Mesendoderm (in vitro differentiated cells): ENCODE results near the gene NPDC1.

Source experiments
- DNase-seq: peaks from one replicate; pipeline ENCODE4 v3.0.0; 2013
- H2AK5ac ChIP-seq: 2 replicates; pipeline ENCODE4 v1.6.1; 2013; ENCODE audit warnings: low read length, inconsistent platforms
- H2BK120ac ChIP-seq: 2 replicates; pipeline ENCODE4 v1.6.1; 2013; ENCODE audit warnings: low read depth, mild to moderate bottlenecking, low read length, moderate library complexity, mixed read lengths
- H2BK15ac ChIP-seq: replicated peaks from 2 replicates; pipeline ENCODE4 v1.6.1; 2013; ENCODE audit warnings: low read depth, mild to moderate bottlenecking, moderate library complexity
- H2BK5ac ChIP-seq: 2 replicates; pipeline ENCODE4 v1.6.1; 2013; ENCODE audit warnings: low read length, inconsistent platforms
- H3K18ac ChIP-seq: 2 replicates; pipeline ENCODE4 v1.6.1; 2013; ENCODE audit warnings: mild to moderate bottlenecking, low read length, mixed read lengths
- H3K23ac ChIP-seq: one replicate; pipeline ENCODE4 v1.6.1; 2013; ENCODE audit warnings: low read length
- H3K27ac ChIP-seq: 2 replicates; pipeline ENCODE4 v1.5.1; 2013; ENCODE audit warnings: low read depth, mild to moderate bottlenecking, inconsistent platforms, low read length, moderate library complexity
- H3K27me3 ChIP-seq: 2 replicates; pipeline ENCODE4 v1.6.1; 2013; ENCODE audit warnings: low read length, control low read depth, mild to moderate bottlenecking, inconsistent platforms; ENCODE audit not compliant: insufficient read depth, poor library complexity
- H3K36me3 ChIP-seq: 2 replicates; pipeline ENCODE4 v1.6.1; 2013; ENCODE audit warnings: low read length, inconsistent platforms; ENCODE audit not compliant: control insufficient read depth, insufficient read depth
- H3K4ac ChIP-seq: one replicate; pipeline ENCODE4 v1.6.1; 2013; ENCODE audit warnings: low read depth, mild to moderate bottlenecking, low read length, moderate library complexity
- H3K4me1 ChIP-seq: 2 replicates; pipeline ENCODE4 v1.6.1; 2013; ENCODE audit warnings: low read depth, low read length, inconsistent platforms; ENCODE audit not compliant: control insufficient read depth
- H3K4me2 ChIP-seq: 2 replicates; pipeline ENCODE4 v1.6.1; 2013; ENCODE audit warnings: low read length
- H3K4me3 ChIP-seq: 2 replicates; pipeline ENCODE4 v1.5.1; 2013; ENCODE audit warnings: mild to moderate bottlenecking, low read length
- H3K56ac ChIP-seq: one replicate; pipeline ENCODE4 v1.6.1; 2013; ENCODE audit warnings: low read length
- H3K79me1 ChIP-seq: 2 replicates; pipeline ENCODE4 v1.6.1; 2013; ENCODE audit warnings: low read length, inconsistent platforms
- H3K79me2 ChIP-seq: 2 replicates; pipeline ENCODE4 v1.6.1; 2013; ENCODE audit warnings: mild to moderate bottlenecking, low read length; ENCODE audit not compliant: control insufficient read depth, insufficient read depth
- H3K9ac ChIP-seq: 2 replicates; pipeline ENCODE4 v1.6.1; 2013; ENCODE audit warnings: low read length, inconsistent platforms
- H4K5ac ChIP-seq: one replicate; pipeline ENCODE4 v1.6.1; 2013; ENCODE audit warnings: low read length
- H4K8ac ChIP-seq: one replicate; pipeline ENCODE4 v1.6.1; 2013; ENCODE audit warnings: low read depth, mild to moderate bottlenecking, control low read depth, low read length, moderate library complexity
- WGBS: extraction: QIAGEN DNeasy Blood & Tissue Kit; methylation state at CpG from one replicate; pipeline ENCODE4 v1.1.7; 2013; ENCODE audit warnings: low lambda C conversion rate, missing lambda C conversion rate; ENCODE audit not compliant: insufficient coverage; ENCODE audit errors: extremely low coverage; 5-methylcytosine and 5-hydroxymethylcytosine counted together

NPDC1 gene

GRCh38 chr9:137044037-137044436, 1.9 kb downstream of the NPDC1 start:
- H3K79me2 ChIP-seq, result no peaks in the 10 kb centered on the region
- WGBS, result no CpG with 5 or more reads among the region's 12 CpGs
- no peak overlapping the region for H3K4me2 ChIP-seq
- no peak overlapping the region for H3K9ac ChIP-seq
- no peak overlapping the region for H2AK5ac ChIP-seq
- H3K18ac ChIP-seq, result no peak overlapping the region
- no peak overlapping the region for H3K4me3 ChIP-seq
- no peaks in the 10 kb centered on the region for H3K36me3 ChIP-seq
- no peak for DNase-seq
- no peaks in the 10 kb centered on the region for H3K4me1 ChIP-seq
- H2BK5ac ChIP-seq, result no peak overlapping the region
- H3K23ac ChIP-seq, result no peak overlapping the region
- no peaks in the 10 kb centered on the region for H3K79me1 ChIP-seq
- H4K8ac ChIP-seq, result no peak overlapping the region
- H4K5ac ChIP-seq, result no peak overlapping the region
- no peak overlapping the region for H2BK120ac ChIP-seq
- no peak overlapping the region for H3K56ac ChIP-seq
- H2BK15ac ChIP-seq, result no peak overlapping the region
- H3K27ac ChIP-seq, result no peak overlapping the region
- H3K27me3 ChIP-seq, result peaks cover 7% of the 10 kb centered on the region
- H3K4ac ChIP-seq, result no peak overlapping the region

GRCh38 chr9:137042751-137043727, 2.9 kb downstream of the NPDC1 start:
- H4K8ac ChIP-seq, result no peak overlapping the region
- no peaks in the 10 kb centered on the region for H3K4me1 ChIP-seq
- no peak overlapping the region for H2BK120ac ChIP-seq
- H2AK5ac ChIP-seq, result no peak overlapping the region
- no peak overlapping the region for H3K4ac ChIP-seq
- H3K23ac ChIP-seq, result no peak overlapping the region
- H2BK5ac ChIP-seq, result no peak overlapping the region
- H3K18ac ChIP-seq, result no peak overlapping the region
- no peak overlapping the region for H3K4me2 ChIP-seq
- H3K56ac ChIP-seq, result no peak overlapping the region
- no peaks in the 10 kb centered on the region for H3K36me3 ChIP-seq
- H4K5ac ChIP-seq, result no peak overlapping the region
- H3K4me3 ChIP-seq, result no peak overlapping the region
- no peaks in the 10 kb centered on the region for H3K79me1 ChIP-seq
- DNase-seq, result no peak
- WGBS, result no CpG with 5 or more reads among the region's 36 CpGs
- no peaks in the 10 kb centered on the region for H3K79me2 ChIP-seq
- no peak overlapping the region for H2BK15ac ChIP-seq
- no peak overlapping the region for H3K27ac ChIP-seq
- no peak overlapping the region for H3K9ac ChIP-seq
- H3K27me3 ChIP-seq, result peaks cover 7% of the 10 kb centered on the region

- H3K9ac ChIP-seq, result no peak overlapping the region
- H3K27ac ChIP-seq, result no peak overlapping the region
- WGBS, result no CpG with 5 or more reads among the region's 16 CpGs
- H2AK5ac ChIP-seq, result no peak overlapping the region
- no peak for DNase-seq
- H4K8ac ChIP-seq, result no peak overlapping the region
- peaks cover 7% of the 10 kb centered on the region for H3K27me3 ChIP-seq
- no peak overlapping the region for H3K56ac ChIP-seq
- no peak overlapping the region for H2BK15ac ChIP-seq
- H3K18ac ChIP-seq, result no peak overlapping the region
- H3K79me1 ChIP-seq, result no peaks in the 10 kb centered on the region
- no peak overlapping the region for H3K23ac ChIP-seq
- H3K4me3 ChIP-seq, result no peak overlapping the region
- no peaks in the 10 kb centered on the region for H3K36me3 ChIP-seq
- no peak overlapping the region for H3K4me2 ChIP-seq
- no peaks in the 10 kb centered on the region for H3K4me1 ChIP-seq
- H4K5ac ChIP-seq, result no peak overlapping the region
- H2BK5ac ChIP-seq, result no peak overlapping the region
- no peaks in the 10 kb centered on the region for H3K79me2 ChIP-seq
- H3K4ac ChIP-seq, result no peak overlapping the region
- no peak overlapping the region for H2BK120ac ChIP-seq
Measured at GRCh38 chr9:137041124-137041523, 4.9 kb downstream of the NPDC1 start.

GRCh38 chr9:137040568-137040967, 5.4 kb downstream of the NPDC1 start:
- H3K23ac ChIP-seq, result no peak overlapping the region
- peaks cover 7% of the 10 kb centered on the region for H3K27me3 ChIP-seq
- no peak overlapping the region for H2BK15ac ChIP-seq
- no peak overlapping the region for H4K5ac ChIP-seq
- H4K8ac ChIP-seq, result no peak overlapping the region
- H3K4ac ChIP-seq, result no peak overlapping the region
- H3K4me1 ChIP-seq, result no peaks in the 10 kb centered on the region
- H2BK120ac ChIP-seq, result no peak overlapping the region
- H2BK5ac ChIP-seq, result no peak overlapping the region
- H3K4me2 ChIP-seq, result no peak overlapping the region
- H3K9ac ChIP-seq, result no peak overlapping the region
- H3K56ac ChIP-seq, result no peak overlapping the region
- no peaks in the 10 kb centered on the region for H3K79me1 ChIP-seq
- no peaks in the 10 kb centered on the region for H3K36me3 ChIP-seq
- H3K18ac ChIP-seq, result no peak overlapping the region
- no peak overlapping the region for H3K4me3 ChIP-seq
- WGBS, result no CpG with 5 or more reads among the region's 23 CpGs
- DNase-seq, result no peak
- no peak overlapping the region for H3K27ac ChIP-seq
- H2AK5ac ChIP-seq, result no peak overlapping the region
- H3K79me2 ChIP-seq, result no peaks in the 10 kb centered on the region

GRCh38 chr9:137039611-137040366, 6.2 kb downstream of the NPDC1 start:
- Histone ChIP-seq H2BK120ac (no peak overlapping the region), H3K79me2 (no peaks in the 10 kb centered on the region), H3K4ac (no peak overlapping the region), H4K5ac (no peak overlapping the region), H3K56ac (no peak overlapping the region), H3K18ac (no peak overlapping the region), H3K4me2 (no peak overlapping the region), H3K9ac (no peak overlapping the region), H3K27ac (no peak overlapping the region), H2BK15ac (no peak overlapping the region), H3K23ac (no peak overlapping the region), H2BK5ac (no peak overlapping the region), H2AK5ac (no peak overlapping the region), H3K79me1 (no peaks in the 10 kb centered on the region), H4K8ac (no peak overlapping the region), H3K4me3 (no peak overlapping the region), H3K27me3 (peaks cover 3% of the 10 kb centered on the region), H3K4me1 (no peaks in the 10 kb centered on the region), H3K36me3 (no peaks in the 10 kb centered on the region)
- no CpG with 5 or more reads among the region's 32 CpGs for WGBS
- DNase-seq, result no peak
